HFF-Myc (cell line): ENCODE measurements around the gene CLEC10A.
"Not testable (repeated sequence)": the region's sequence is repeated elsewhere in the genome, so short reads cannot be mapped to it uniquely, and the experiment has no call there.

Experiments
- DNase-seq: peaks from one replicate; pipeline ENCODE4 v3.0.0-alpha.2; 2011; ENCODE audit warnings: low read depth; ENCODE audit errors: extremely low read depth
- H3K4me3 ChIP-seq: replicated peaks from 2 replicates; pipeline ENCODE4 v1.5.1; 2011; ENCODE audit warnings: low read depth, mild to moderate bottlenecking, control low read depth, low read length
- CTCF ChIP-seq: IDR thresholded peaks from 2 replicates; pipeline ENCODE4 v1.5.1; 2012; ENCODE audit warnings: mild to moderate bottlenecking, low read depth, low read length, control low read depth; ENCODE audit errors: missing control alignments

Gene CLEC10A

GRCh38 chr17:7048968-7049367 lies 31.1 kb downstream of the CLEC10A start:
- no peak overlapping the region for H3K4me3 ChIP-seq
- DNase-seq = no peak
- TF ChIP-seq CTCF = no peak

- TF ChIP-seq CTCF = no peak
- no peak for DNase-seq
- H3K4me3 ChIP-seq = no peak overlapping the region
Measured at GRCh38 chr17:7047566-7047965, 32.5 kb downstream of the CLEC10A start.

- H3K4me3 ChIP-seq, DNase-seq: not testable (repeated sequence)
Measured at GRCh38 chr17:7046725-7047397, 33.2 kb downstream of the CLEC10A start.

GRCh38 chr17:7046127-7046724 lies 33.8 kb downstream of the CLEC10A start:
- no peak overlapping the region for H3K4me3 ChIP-seq
- TF ChIP-seq CTCF = no peak
- DNase-seq = no peak

DNA sequence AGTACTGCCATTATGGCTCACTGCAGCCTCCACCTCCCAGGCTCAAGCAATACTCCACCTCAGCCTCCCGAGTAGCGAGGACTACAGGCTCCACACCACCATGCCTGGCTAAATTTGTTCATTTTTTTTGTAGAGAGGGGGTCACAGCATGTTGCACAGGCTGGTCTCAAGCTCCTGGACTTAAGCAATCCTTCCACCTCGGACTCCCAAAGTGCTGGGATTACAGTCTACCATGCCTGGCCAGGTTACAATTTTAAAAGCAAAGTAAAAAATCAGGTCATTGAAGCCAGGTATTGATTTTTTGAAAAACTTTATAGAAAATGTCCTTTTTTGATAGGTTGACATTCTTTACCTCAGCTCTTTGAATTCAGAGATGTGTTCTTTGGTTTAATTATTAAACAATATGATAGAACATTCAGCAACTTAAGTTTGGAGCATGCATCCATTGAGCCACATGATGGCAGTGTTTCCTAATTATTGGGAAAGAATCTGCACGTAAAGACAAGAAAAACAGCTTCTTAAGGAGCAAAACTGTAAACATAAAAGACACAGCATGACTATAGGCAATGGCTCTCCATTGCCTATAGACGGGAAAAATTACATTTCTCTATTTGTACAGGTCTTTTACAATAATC lies 34.4 kb downstream of the CLEC10A start:
- peak; percentile 61 for TF ChIP-seq CTCF
- H3K4me3 ChIP-seq = no peak overlapping the region
- no peak for DNase-seq

- H3K4me3 ChIP-seq = peak within 1 kb of the TSS; percentile 22
- DNase-seq = no peak
- no peak for TF ChIP-seq CTCF
Measured at GRCh38 chr17:7043497-7044198, 36.4 kb downstream of the CLEC10A start, which contains the start of gene SLC16A11. Gene SLC16A11, minus strand, starts transcription at chr17:7044092. Its CDS starts 579 bp downstream, at chr17:7043513.

GRCh38 chr17:7043182-7043496 lies 36.9 kb downstream of the CLEC10A start:
- no peak for DNase-seq
- no peak for TF ChIP-seq CTCF
- peak overlapping the region; percentile 22 for H3K4me3 ChIP-seq
